Activated CD8-positive, alpha-beta T cell treated with anti-CD3 and anti-CD28 coated beads, Interleukin-2, amount 10 ng/mL, durations not matched to agents 7 days and 5 days (primary cell): ENCODE measurements around the gene AHNAK2. TPM values are rescaled to one million over a fixed set of nuclear protein-coding genes. Genes with fewer than 3 reads are reported as not detected.
A peak's percentile ranks its signal among the peaks of the same experiment; 100 is the strongest.

Experiments
- ATAC-seq: fragments of 150-1000 bp; cut with Tn5 transposase; one replicate; pipeline ENCODE4 v1.10.0; 2021; ENCODE audit warnings: moderate library complexity
- CTCF ChIA-PET: fragments of 350-600 bp; sonication (Branson Sonifier 250); formaldehyde crosslinking; loops from one replicate; lab custom pipeline; 2021; ENCODE audit warnings: antibody characterized with exemption; lab: Charles Lee
- POLR2A ChIA-PET: fragments of 350-600 bp; sonication (Branson Sonifier 250); formaldehyde crosslinking; loops from one replicate; lab custom pipeline; 2021; ENCODE audit warnings: antibody characterized with exemption; lab: Charles Lee
- DNase-seq: peaks from one replicate; pipeline ENCODE4 v3.0.0-alpha.2; 2020
- H3K27ac Mint-ChIP-seq: one replicate; pipeline ENCODE4 v1.8.0; 2021; ENCODE audit warnings: mild to moderate bottlenecking, mixed read lengths
- H3K27me3 Mint-ChIP-seq: one replicate; pipeline ENCODE4 v1.8.0; 2021; ENCODE audit warnings: low read depth, mixed read lengths
- H3K36me3 Mint-ChIP-seq: one replicate; pipeline ENCODE4 v1.8.0; 2021; ENCODE audit warnings: low read depth, mixed read lengths
- H3K4me1 Mint-ChIP-seq: one replicate; pipeline ENCODE4 v1.8.0; 2021; ENCODE audit warnings: low read depth, mixed read lengths
- H3K4me3 Mint-ChIP-seq: one replicate; pipeline ENCODE4 v1.8.0; 2021; ENCODE audit warnings: mild to moderate bottlenecking, mixed read lengths
- H3K9me3 Mint-ChIP-seq: one replicate; pipeline ENCODE4 v1.8.0; 2022; ENCODE audit warnings: mixed read lengths; ENCODE audit not compliant: insufficient read depth
- total RNA-seq, 2 experiments: library from RNA; stranded (reverse); gene quantifications; one replicate each; pipeline ENCODE4 v1.2.3, GENCODE V29; 2021

Gene AHNAK2
- total RNA-seq, 2 experiments from 2014 or later = not detected

- H3K27me3 Mint-ChIP-seq = peaks cover 30% of the 10 kb centered on the region
- ChIA-PET CTCF (interaction anchor here (0.8 to 6.1 kb wide), 9 partner anchors 9 to 97 kb away, joined by 3 to 63 read pairs (median 4); partner anchors contain the start of genes CLBA1 and GPR132), POLR2A (interaction anchor here (1.3 kb wide), 1 partner anchor 11 kb away, joined by 4 read pairs; no protein-coding TSS in a partner anchor)
- H3K36me3 Mint-ChIP-seq = no peaks in the 10 kb centered on the region
- H3K4me1 Mint-ChIP-seq = peaks cover 10% of the 10 kb centered on the region
- H3K9me3 Mint-ChIP-seq = no peaks in the 10 kb centered on the region
- H3K4me3 Mint-ChIP-seq = peak overlapping the region; percentile 19
- ATAC-seq (peak; percentile 86), DNase-seq (peak; percentile 88)
- no peak overlapping the region for H3K27ac Mint-ChIP-seq
Measured at GRCh38 chr14:104976198-104977007, 1.8 kb downstream of the AHNAK2 start.

DNA sequence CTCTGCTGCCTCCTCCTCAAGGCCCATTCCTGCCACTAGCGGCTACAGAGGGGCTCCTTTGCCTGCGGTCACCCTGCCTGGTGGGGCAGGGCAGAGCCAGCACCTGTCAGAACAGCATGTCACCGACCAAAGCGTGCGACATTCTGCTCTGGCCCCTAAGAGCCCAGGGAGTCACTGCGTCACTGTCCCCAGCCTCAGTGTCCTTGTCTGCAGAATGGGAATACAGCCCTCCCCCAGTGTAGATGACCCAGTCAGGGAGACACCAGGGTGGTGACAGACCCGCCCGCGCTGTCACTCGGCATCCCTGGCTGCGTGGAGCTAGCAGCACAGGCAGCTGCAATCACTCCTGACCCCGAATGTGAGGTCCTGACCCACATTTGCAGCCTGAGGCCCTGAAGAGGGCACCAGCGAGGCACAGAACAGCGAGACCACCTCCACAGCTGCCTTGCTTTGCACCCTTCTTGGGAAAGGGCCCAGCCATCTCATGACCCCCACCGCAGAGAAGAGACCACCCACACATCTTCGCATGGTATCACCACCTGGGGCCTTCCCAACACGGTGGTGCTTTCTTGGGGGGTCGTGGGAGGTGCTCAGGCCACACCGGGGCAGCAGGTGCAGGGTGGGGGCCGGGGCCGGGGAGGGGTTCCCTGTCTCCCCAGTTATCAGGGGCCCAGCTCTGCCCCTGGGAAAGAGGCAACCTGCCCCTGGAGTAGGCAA is 2.5 kb downstream of the AHNAK2 start:
- DNase-seq (no peak), ATAC-seq (peak; percentile 20)
- Mint-ChIP-seq H3K9me3 (no peaks in the 10 kb centered on the region), H3K4me1 (peaks cover 10% of the 10 kb centered on the region), H3K27me3 (peaks cover 30% of the 10 kb centered on the region), H3K36me3 (no peaks in the 10 kb centered on the region), H3K4me3 (no peak overlapping the region), H3K27ac (no peak overlapping the region)
- POLR2A ChIA-PET = interaction anchor here (1.3 kb wide), 1 partner anchor 11 kb away, joined by 4 read pairs; no protein-coding TSS in a partner anchor
- CTCF ChIA-PET = interaction anchor here (0.8 to 6.1 kb wide), 10 partner anchors 10 to 112 kb away, joined by 3 to 63 read pairs (median 4); partner anchors contain the start of genes CLBA1 and GPR132

DNA sequence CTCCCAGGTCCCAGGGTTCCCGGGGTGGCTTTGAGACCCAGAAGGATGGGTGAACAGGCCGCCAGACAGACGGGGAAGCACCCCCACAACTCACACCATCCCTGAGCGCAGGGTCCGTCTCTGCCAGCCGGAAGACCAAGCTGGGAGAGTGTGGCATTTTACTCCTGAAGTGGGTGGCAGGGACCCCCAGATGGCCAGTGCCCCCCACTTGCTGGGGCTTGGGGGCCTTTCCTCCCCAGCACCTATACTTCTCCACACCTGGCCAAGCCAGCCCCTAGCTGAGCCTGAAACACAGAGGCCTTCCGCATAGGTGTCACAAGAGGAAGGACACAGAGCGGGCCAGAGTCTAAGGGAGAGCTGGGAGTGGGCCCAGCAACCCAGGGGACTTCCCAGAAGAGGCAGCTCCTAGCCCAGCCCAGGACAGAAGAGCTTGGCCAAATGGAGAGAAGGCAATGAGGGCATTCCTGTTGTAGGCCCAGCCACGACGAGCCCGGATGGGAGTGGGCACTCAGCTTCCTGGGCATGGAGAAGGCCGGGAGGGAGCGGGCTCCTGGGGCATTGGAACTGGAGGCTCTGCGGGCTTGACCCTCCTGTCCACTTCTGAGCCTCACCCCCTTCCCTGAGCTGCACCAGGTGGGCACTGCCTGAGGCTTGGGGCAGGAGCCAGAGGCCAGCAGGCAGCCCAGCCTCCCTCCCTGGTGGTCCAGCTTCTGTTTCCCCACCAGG is 3.3 kb downstream of the AHNAK2 start:
- no peak for DNase-seq
- no peaks in the 10 kb centered on the region for H3K9me3 Mint-ChIP-seq

GRCh38 chr14:104974146-104974541 is 4.0 kb downstream of the AHNAK2 start:
- POLR2A ChIA-PET = interaction anchor here (0.6 kb wide), 1 partner anchor 108 kb away, joined by 3 read pairs; no protein-coding TSS in a partner anchor

More for the DNA sequence above, 3.3 kb downstream of the AHNAK2 start:
- Mint-ChIP-seq H3K4me1 (peaks cover 10% of the 10 kb centered on the region), H3K27ac (no peak overlapping the region), H3K4me3 (no peak overlapping the region), H3K36me3 (no peaks in the 10 kb centered on the region), H3K27me3 (peaks cover 28% of the 10 kb centered on the region)
- ChIA-PET POLR2A (interaction anchor here (0.6 to 1.3 kb wide), 2 partner anchors 12 to 107 kb away, joined by 3 to 4 read pairs; no protein-coding TSS in a partner anchor), CTCF (interaction anchor here (0.8 to 6.1 kb wide), 11 partner anchors 10 to 113 kb away, joined by 3 to 63 read pairs (median 4); partner anchors contain the start of genes CLBA1 and GPR132)
- ATAC-seq = no peak

GRCh38 chr14:104973385-104974145 is 4.6 kb downstream of the AHNAK2 start:
- Mint-ChIP-seq H3K27ac (no peak overlapping the region), H3K36me3 (no peaks in the 10 kb centered on the region), H3K4me1 (peaks cover 10% of the 10 kb centered on the region), H3K4me3 (no peak overlapping the region), H3K9me3 (no peaks in the 10 kb centered on the region), H3K27me3 (peaks cover 20% of the 10 kb centered on the region)
- ATAC-seq (no peak), DNase-seq (no peak)
- ChIA-PET POLR2A (interaction anchor here (0.6 kb wide), 1 partner anchor 84 kb away, joined by 3 read pairs; no protein-coding TSS in a partner anchor), CTCF (interaction anchor here (1.0 to 6.1 kb wide), 3 partner anchors 11 to 229 kb away, joined by 3 to 63 read pairs (median 8); no protein-coding TSS in a partner anchor)

More at GRCh38 chr14:104974146-104974541, 4.0 kb downstream of the AHNAK2 start:
- CTCF ChIA-PET = interaction anchor here (1.5 to 6.1 kb wide), 2 partner anchors 10 to 70 kb away, joined by 8 to 63 read pairs; no protein-coding TSS in a partner anchor
- H3K27me3 Mint-ChIP-seq = peaks cover 21% of the 10 kb centered on the region
- H3K4me1 Mint-ChIP-seq = peaks cover 10% of the 10 kb centered on the region
- H3K4me3 Mint-ChIP-seq = no peak overlapping the region
- no peak for ATAC-seq
- DNase-seq = no peak
- H3K9me3 Mint-ChIP-seq = no peaks in the 10 kb centered on the region
- no peak overlapping the region for H3K27ac Mint-ChIP-seq
- H3K36me3 Mint-ChIP-seq = no peaks in the 10 kb centered on the region

GRCh38 chr14:104973135-104973384 is 5.1 kb downstream of the AHNAK2 start:
- peaks cover 10% of the 10 kb centered on the region for H3K4me1 Mint-ChIP-seq
- H3K27ac Mint-ChIP-seq = no peak overlapping the region
- ChIA-PET CTCF (interaction anchor here (1.0 to 6.1 kb wide), 3 partner anchors 11 to 229 kb away, joined by 3 to 63 read pairs (median 8); no protein-coding TSS in a partner anchor), POLR2A (interaction anchor here (0.6 kb wide), 1 partner anchor 85 kb away, joined by 3 read pairs; no protein-coding TSS in a partner anchor)
- no peaks in the 10 kb centered on the region for H3K9me3 Mint-ChIP-seq
- H3K27me3 Mint-ChIP-seq = peaks cover 19% of the 10 kb centered on the region
- DNase-seq (no peak), ATAC-seq (no peak)
- H3K4me3 Mint-ChIP-seq = no peak overlapping the region
- H3K36me3 Mint-ChIP-seq = no peaks in the 10 kb centered on the region

GRCh38 chr14:104972301-104973134 is 5.7 kb downstream of the AHNAK2 start:
- ChIA-PET POLR2A (interaction anchor here (0.6 kb wide), 1 partner anchor 85 kb away, joined by 3 read pairs; no protein-coding TSS in a partner anchor), CTCF (interaction anchor here (1.0 to 6.1 kb wide), 2 partner anchors 72 to 230 kb away, joined by 3 to 63 read pairs; no protein-coding TSS in a partner anchor)
- peaks cover 7% of the 10 kb centered on the region for H3K4me1 Mint-ChIP-seq
- ATAC-seq (no peak), DNase-seq (no peak)
- no peak overlapping the region for H3K27ac Mint-ChIP-seq
- no peak overlapping the region for H3K4me3 Mint-ChIP-seq
- H3K9me3 Mint-ChIP-seq = no peaks in the 10 kb centered on the region
- H3K27me3 Mint-ChIP-seq = peaks cover 17% of the 10 kb centered on the region
- no peaks in the 10 kb centered on the region for H3K36me3 Mint-ChIP-seq

DNA sequence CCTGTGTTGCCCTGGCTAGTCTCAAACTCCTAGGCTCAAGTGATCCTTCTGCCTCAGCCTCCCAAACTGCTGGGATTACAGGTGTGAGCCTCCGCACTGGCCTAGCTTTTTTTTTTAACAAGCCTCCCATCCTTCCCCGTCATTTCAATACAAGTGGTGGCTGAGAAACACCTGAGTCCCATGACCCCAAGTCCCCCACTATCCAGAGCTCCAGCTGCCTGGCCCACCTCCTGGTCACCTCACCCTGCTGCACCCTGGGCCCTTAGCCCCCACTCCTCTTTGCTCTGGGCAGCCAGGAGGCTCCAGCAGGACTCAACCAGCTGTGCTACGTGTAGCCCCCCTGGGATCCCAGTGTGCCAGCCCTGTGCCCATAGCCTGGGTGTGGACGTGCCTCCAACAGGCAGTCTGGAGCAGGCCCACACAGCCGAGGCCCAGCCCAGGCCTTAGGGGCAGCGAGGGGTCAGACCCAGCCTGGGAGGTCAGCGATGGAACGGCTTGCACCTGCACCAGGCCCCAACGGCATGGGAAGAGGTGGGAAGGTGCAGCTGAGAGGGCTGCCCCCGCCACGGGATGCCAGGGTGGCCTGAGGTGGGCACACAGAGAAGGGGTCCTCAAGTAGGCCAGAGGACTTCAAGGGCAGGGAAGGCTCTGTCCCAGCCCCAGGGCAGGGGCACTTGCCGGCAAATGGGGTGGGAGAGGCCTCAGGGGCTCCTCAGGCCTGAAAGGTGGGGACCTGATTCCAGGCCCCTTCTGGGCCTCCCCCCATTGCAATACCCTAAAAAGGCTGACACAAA is 6.5 kb downstream of the AHNAK2 start:
- Mint-ChIP-seq H3K27me3 (peaks cover 15% of the 10 kb centered on the region), H3K9me3 (no peaks in the 10 kb centered on the region), H3K27ac (no peak overlapping the region), H3K4me3 (no peak overlapping the region), H3K36me3 (no peaks in the 10 kb centered on the region), H3K4me1 (peaks cover 4% of the 10 kb centered on the region)
- POLR2A ChIA-PET = no interaction called here
- DNase-seq (no peak), ATAC-seq (no peak)
- CTCF ChIA-PET = interaction anchor here (6.1 kb wide), 1 partner anchor 73 kb away, joined by 63 read pairs; no protein-coding TSS in a partner anchor

GRCh38 chr14:104970231-104971068 is 7.7 kb downstream of the AHNAK2 start:
- CTCF ChIA-PET = no interaction called here
- H3K27me3 Mint-ChIP-seq = peaks cover 11% of the 10 kb centered on the region
- no peak overlapping the region for H3K27ac Mint-ChIP-seq

More at GRCh38 chr14:104970231-104971068, 7.7 kb downstream of the AHNAK2 start:
- POLR2A ChIA-PET = no interaction called here
- ATAC-seq = no peak
- Mint-ChIP-seq H3K4me1 (no peaks in the 10 kb centered on the region), H3K36me3 (no peaks in the 10 kb centered on the region), H3K4me3 (no peak overlapping the region), H3K9me3 (no peaks in the 10 kb centered on the region)
- DNase-seq = no peak
